Type B pancreatic cell (in vitro differentiated cells): ENCODE measurements around the gene PLEKHA6. TPM values are rescaled to one million over a fixed set of nuclear protein-coding genes. Genes with fewer than 3 reads are reported as not detected.
A peak's percentile ranks its signal among the peaks of the same experiment; 100 is the strongest.

Source experiments
- DNase-seq: peaks from one replicate; pipeline ENCODE4 v3.0.0; 2021; ENCODE audit warnings: mixed read lengths; ENCODE audit not compliant: unreplicated experiment; ENCODE audit errors: extremely low spot score
- H3K27ac Mint-ChIP-seq: 2 replicates; pipeline ENCODE4 v1.8.0; 2021; ENCODE audit warnings: mild to moderate bottlenecking, mixed read lengths
- H3K27me3 Mint-ChIP-seq: 2 replicates; pipeline ENCODE4 v1.8.0; 2021; ENCODE audit warnings: mixed read lengths
- H3K36me3 Mint-ChIP-seq: 2 replicates; pipeline ENCODE4 v1.8.0; 2021; ENCODE audit warnings: mixed read lengths
- H3K4me1 Mint-ChIP-seq: one replicate; pipeline ENCODE4 v1.8.0; 2021; ENCODE audit warnings: mixed read lengths; ENCODE audit not compliant: unreplicated experiment
- H3K4me3 Mint-ChIP-seq: 2 replicates; pipeline ENCODE4 v1.8.0; 2021; ENCODE audit warnings: mild to moderate bottlenecking, mixed read lengths
- H3K9me3 Mint-ChIP-seq: 2 replicates; pipeline ENCODE4 v1.8.0; 2021; ENCODE audit warnings: mixed read lengths
- CTCF ChIP-seq: fragments of 200-600 bp; sonication (generic); conservative IDR thresholded peaks from 2 replicates; pipeline ENCODE4 v1.5.0; 2021; ENCODE audit warnings: antibody characterized with exemption, mild to moderate bottlenecking
- total RNA-seq: library from RNA; stranded (reverse); gene quantifications from 2 replicates; pipeline ENCODE4 v1.2.1, GENCODE V29; 2021; ENCODE audit warnings: low replicate concordance

Gene PLEKHA6
- total RNA-seq, 1 donor from 2014 or later: 37.8 TPM

- Mint-ChIP-seq H3K27me3 (no peaks in the 10 kb centered on the region), H3K4me3 (peak overlapping the region; percentile 32), H3K27ac (peak overlapping the region; percentile 23), H3K36me3 (no peaks in the 10 kb centered on the region), H3K9me3 (no peaks in the 10 kb centered on the region), H3K4me1 (peaks cover 49% of the 10 kb centered on the region)
- TF ChIP-seq CTCF: no peak
- DNase-seq: no peak
Observed at GRCh38 chr1:204348722-204349121, 11.0 kb downstream of the PLEKHA6 start.

DNA sequence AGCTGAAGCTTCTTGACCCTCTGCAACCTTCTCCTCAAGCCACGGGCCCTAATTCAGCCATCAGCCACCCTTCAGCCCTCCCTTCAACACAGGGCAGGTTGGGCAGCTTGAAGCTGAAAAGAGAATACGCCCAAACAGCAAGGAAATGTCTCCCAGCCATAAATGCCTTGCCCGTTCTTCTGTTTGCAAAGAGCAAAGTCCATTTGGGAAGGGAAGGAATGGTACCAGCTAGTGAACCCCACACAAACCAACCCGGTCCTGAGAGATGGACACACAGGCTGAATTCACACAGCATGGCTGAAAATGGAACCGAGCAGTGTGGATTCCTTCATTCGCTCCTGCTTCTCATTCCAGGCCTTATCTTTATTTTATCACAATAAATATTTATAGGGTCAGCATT lies 11.5 kb downstream of the PLEKHA6 start:
- Mint-ChIP-seq H3K36me3 (peaks cover 4% of the 10 kb centered on the region), H3K4me1 (peaks cover 54% of the 10 kb centered on the region), H3K4me3 (peak overlapping the region; percentile 32), H3K9me3 (no peaks in the 10 kb centered on the region), H3K27ac (peak overlapping the region; percentile 46), H3K27me3 (no peaks in the 10 kb centered on the region)
- DNase-seq: no peak
- TF ChIP-seq CTCF: no peak

GRCh38 chr1:204345941-204346645 lies 13.6 kb downstream of the PLEKHA6 start:
- Mint-ChIP-seq H3K4me3 (no peak overlapping the region), H3K36me3 (peaks cover 4% of the 10 kb centered on the region), H3K4me1 (peaks cover 66% of the 10 kb centered on the region), H3K27me3 (no peaks in the 10 kb centered on the region), H3K27ac (peak overlapping the region; percentile 70), H3K9me3 (no peaks in the 10 kb centered on the region)
- DNase-seq: no peak
- no peak for TF ChIP-seq CTCF

- no peaks in the 10 kb centered on the region for H3K27me3 Mint-ChIP-seq
- H3K9me3 Mint-ChIP-seq: no peaks in the 10 kb centered on the region
- peaks cover 66% of the 10 kb centered on the region for H3K4me1 Mint-ChIP-seq
- no peak for TF ChIP-seq CTCF
- peak overlapping the region; percentile 70 for H3K27ac Mint-ChIP-seq
- H3K4me3 Mint-ChIP-seq: no peak overlapping the region
- no peak for DNase-seq
- H3K36me3 Mint-ChIP-seq: peaks cover 7% of the 10 kb centered on the region
Observed at GRCh38 chr1:204345438-204345841, 14.3 kb downstream of the PLEKHA6 start.

DNA sequence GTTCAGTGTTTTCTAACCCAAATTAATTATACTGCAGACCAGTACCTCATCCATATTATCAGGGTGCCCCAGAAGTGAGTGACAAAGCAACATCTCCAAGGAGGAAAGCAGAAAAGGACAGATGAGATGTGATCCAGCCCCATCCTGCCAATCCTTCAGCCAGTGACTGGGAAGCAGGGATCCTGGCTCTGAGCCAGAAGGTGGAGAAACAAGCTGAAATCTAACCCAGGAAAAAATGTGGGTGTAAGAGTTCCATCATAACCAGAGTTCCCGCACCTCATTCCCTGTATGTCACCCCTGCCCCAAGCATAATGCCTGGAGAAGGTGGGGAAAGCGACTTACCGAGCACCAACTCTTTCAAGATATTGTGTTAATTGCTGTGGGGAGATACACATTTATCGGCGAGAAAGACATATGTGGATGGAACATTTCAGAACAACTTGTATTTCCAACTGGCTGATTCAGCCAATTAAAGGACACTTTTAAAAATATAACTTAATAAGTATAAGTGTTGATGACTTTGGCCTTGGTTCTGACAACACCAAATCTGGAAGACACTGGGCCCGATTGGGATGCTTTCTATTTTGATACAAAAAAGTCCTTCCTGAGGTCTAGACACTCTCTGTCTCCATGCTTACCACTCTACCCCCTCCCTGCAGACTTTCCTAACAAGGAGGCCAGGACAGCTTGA lies 14.9 kb downstream of the PLEKHA6 start:
- no peak overlapping the region for H3K27ac Mint-ChIP-seq
- peaks cover 70% of the 10 kb centered on the region for H3K4me1 Mint-ChIP-seq
- no peak for TF ChIP-seq CTCF
- no peak for DNase-seq
- H3K4me3 Mint-ChIP-seq: peak overlapping the region; percentile 49
- H3K27me3 Mint-ChIP-seq: no peaks in the 10 kb centered on the region
- H3K36me3 Mint-ChIP-seq: peaks cover 8% of the 10 kb centered on the region
- H3K9me3 Mint-ChIP-seq: no peaks in the 10 kb centered on the region
